Measurements from ENCODE around the gene PTHLH.

DNA sequence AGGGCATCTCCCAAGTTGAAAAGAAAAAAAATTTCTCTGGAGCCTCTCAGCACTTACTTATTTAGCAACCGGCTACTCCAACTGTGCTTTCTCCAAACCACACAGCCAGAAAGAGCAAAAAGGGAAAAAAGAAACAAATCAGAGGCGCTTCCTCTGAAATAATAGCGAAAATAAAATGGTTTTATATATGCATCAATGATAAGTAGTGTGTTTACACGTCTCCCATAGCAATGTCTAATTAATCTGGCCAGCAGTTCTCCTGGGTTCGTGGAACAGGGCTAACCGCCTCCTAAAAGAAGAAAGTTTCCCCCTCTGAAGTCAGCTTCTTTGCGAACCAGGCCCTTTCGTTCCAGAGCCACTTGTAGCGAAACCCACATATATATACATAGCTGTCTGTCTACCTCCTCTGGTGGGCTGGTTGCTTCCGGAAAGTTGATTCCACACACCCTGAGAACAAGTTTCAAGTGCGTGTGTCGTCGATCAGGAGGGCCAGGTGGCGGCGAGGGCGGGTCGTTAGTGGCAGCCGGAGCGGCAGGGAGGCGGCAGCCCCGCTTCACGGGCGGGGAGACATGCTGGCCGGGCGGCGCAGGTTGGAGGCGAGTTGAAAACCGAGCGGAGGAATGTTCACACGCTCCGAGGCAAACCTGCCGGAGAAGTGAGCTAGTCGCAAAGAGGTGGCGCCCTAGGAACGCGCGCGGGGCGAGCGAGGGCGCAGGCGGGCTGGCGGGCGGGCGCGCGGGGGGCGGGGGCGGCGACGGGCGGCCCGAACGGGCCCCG, 2.7 kb downstream of the PTHLH start:
- no peak for TF ChIP-seq POLR2A (IDR thresholded peaks at IDR 0.05)
- TF ChIP-seq, protein P1, sequence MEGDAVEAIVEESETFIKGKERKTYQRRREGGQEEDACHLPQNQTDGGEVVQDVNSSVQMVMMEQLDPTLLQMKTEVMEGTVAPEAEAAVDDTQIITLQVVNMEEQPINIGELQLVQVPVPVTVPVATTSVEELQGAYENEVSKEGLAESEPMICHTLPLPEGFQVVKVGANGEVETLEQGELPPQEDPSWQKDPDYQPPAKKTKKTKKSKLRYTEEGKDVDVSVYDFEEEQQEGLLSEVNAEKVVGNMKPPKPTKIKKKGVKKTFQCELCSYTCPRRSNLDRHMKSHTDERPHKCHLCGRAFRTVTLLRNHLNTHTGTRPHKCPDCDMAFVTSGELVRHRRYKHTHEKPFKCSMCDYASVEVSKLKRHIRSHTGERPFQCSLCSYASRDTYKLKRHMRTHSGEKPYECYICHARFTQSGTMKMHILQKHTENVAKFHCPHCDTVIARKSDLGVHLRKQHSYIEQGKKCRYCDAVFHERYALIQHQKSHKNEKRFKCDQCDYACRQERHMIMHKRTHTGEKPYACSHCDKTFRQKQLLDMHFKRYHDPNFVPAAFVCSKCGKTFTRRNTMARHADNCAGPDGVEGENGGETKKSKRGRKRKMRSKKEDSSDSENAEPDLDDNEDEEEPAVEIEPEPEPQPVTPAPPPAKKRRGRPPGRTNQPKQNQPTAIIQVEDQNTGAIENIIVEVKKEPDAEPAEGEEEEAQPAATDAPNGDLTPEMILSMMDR (IDR thresholded peaks at IDR 0.05): no peak
